CD8-positive, alpha-beta memory T cell (primary cell): ENCODE measurements around the gene EIF4H. TPM values are rescaled to one million over a fixed set of nuclear protein-coding genes. Genes with fewer than 3 reads are reported as not detected.

Experiments used
- CTCF ChIA-PET: fragments of 350-600 bp; sonication (Branson Sonifier 250); formaldehyde crosslinking; loops from one replicate; lab custom pipeline; 2021; ENCODE audit warnings: antibody characterized with exemption; lab: Charles Lee
- POLR2A ChIA-PET: fragments of 350-600 bp; sonication (Branson Sonifier 250); formaldehyde crosslinking; loops from one replicate; lab custom pipeline; 2021; ENCODE audit warnings: antibody characterized with exemption; lab: Charles Lee
- DNase-seq, 5 donors: peaks; one replicate each; pipeline versions ENCODE4 v3.0.0 to v3.0.0-alpha.2; 2020 to 2022; ENCODE audit warnings: mixed read lengths in 1 of 5
- H3K27ac ChIP-seq: one replicate; pipeline ENCODE4 v1.7.0; 2013; ENCODE audit warnings: low read depth, mild to moderate bottlenecking, low read length, moderate library complexity
- H3K27me3 ChIP-seq: 2 replicates; pipeline ENCODE4 v1.7.0; 2013; ENCODE audit warnings: low read length, mild to moderate bottlenecking; ENCODE audit not compliant: insufficient read depth, poor library complexity, severe bottlenecking
- H3K36me3 ChIP-seq: 2 replicates; pipeline ENCODE4 v1.7.0; 2013; ENCODE audit warnings: mild to moderate bottlenecking, low read length, moderate library complexity; ENCODE audit not compliant: insufficient read depth
- H3K4me1 ChIP-seq: 2 replicates; pipeline ENCODE4 v1.7.0; 2013; ENCODE audit warnings: mild to moderate bottlenecking, low read length, moderate library complexity; ENCODE audit not compliant: insufficient read depth
- H3K4me3 ChIP-seq: 2 replicates; pipeline ENCODE4 v1.7.0; 2013; ENCODE audit warnings: mild to moderate bottlenecking, low read length
- H3K9me3 ChIP-seq: 2 replicates; pipeline ENCODE4 v1.7.0; 2013; ENCODE audit warnings: mild to moderate bottlenecking, low read length
- H3K27ac Mint-ChIP-seq, 8 donors: one replicate each; pipeline ENCODE4 v1.8.0; 2020 to 2021; ENCODE audit warnings: mixed read lengths in 8 of 8, mild to moderate bottlenecking in 6 of 8, inconsistent platforms in 3 of 8, moderate library complexity in 3 of 8
- H3K27me3 Mint-ChIP-seq, 2 donors: one replicate each; pipeline ENCODE4 v1.8.0; 2020 to 2021; ENCODE audit warnings: mixed read lengths in 2 of 2, mild to moderate bottlenecking in 1 of 2, moderate library complexity in 1 of 2
- H3K36me3 Mint-ChIP-seq, 3 donors: one replicate each; pipeline ENCODE4 v1.8.0; 2020 to 2021; ENCODE audit warnings: mixed read lengths in 3 of 3, inconsistent platforms in 1 of 3, mild to moderate bottlenecking in 1 of 3
- H3K4me1 Mint-ChIP-seq, 3 donors: one replicate each; pipeline ENCODE4 v1.8.0; 2020 to 2021; ENCODE audit warnings: mixed read lengths in 3 of 3, inconsistent platforms in 1 of 3, mild to moderate bottlenecking in 1 of 3
- H3K4me3 Mint-ChIP-seq, 7 donors: one replicate each; pipeline ENCODE4 v1.8.0; 2020 to 2021; ENCODE audit warnings: mixed read lengths in 7 of 7, mild to moderate bottlenecking in 6 of 7, moderate library complexity in 4 of 7, inconsistent platforms in 2 of 7
- H3K9me3 Mint-ChIP-seq, 5 donors: one replicate each; pipeline ENCODE4 v1.8.0; 2020 to 2022; ENCODE audit warnings: mixed read lengths in 5 of 5, mild to moderate bottlenecking in 3 of 5, moderate library complexity in 2 of 5, inconsistent platforms in 1 of 5
- polyA plus RNA-seq: library from polyadenylated mRNA; unstranded; fragments of 300-500 nt; fragmentation: Illumina TruSeq; gene quantifications from one replicate; pipeline ENCODE4 v1.2.3, GENCODE V29; 2021
- total RNA-seq, 2 experiments: library from RNA; stranded (reverse); gene quantifications; one replicate each; pipeline ENCODE4 v1.2.3, GENCODE V29; 2021

EIF4H gene
- 100 to 1,000 TPM; 346 to 349 TPM for total RNA-seq
- polyA plus RNA-seq, result 207 TPM

DNA sequence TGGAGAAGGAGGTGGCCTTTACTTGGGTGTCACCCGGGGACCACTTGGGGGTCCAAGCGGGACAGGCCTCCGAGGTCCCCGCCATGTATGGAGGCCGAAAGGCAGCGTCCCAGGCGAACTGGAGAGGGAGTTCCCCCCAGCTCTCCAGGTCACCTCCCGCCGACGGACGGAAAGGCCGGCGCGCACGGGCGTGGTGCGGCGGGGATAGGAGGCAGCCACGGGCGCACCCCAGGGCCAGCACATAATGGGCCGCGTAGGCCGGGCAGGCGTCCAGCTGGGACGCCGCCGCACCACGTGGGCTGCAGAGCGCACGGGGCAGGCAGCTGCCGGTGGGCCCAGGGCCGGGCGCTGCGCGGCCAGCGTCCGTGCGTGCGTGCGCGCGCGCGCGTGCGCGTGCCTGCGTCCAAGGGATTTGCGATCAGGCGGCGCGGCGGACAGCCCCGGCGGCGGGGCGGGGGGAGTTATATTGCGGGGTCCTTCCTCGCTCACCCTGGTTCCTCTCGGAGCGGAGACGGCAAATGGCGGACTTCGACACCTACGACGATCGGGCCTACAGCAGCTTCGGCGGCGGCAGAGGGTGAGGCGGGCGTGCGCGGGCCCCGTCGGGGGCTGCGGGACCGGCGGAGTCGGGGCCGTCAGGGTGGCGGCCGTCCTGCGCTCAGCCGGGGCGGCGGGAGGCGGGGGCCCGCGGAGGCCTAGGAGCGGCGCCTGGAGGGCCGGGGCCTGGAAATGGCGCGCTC lies at the start of gene EIF4H:
Gene EIF4H (plus strand): TSS at position 491 of the 740 bp plus-strand sequence. CDS start 28 bp downstream, at position 519.
- peak; percentile 93 to 96 (median 95) for DNase-seq
- Histone ChIP-seq H3K4me3 (peak within 1 kb of the TSS; percentile 86), H3K27me3 (no peaks in the 10 kb centered on the region), H3K36me3 (peaks cover 3% of the 10 kb centered on the region), H3K27ac (peak within 1 kb of the TSS; percentile 88), H3K9me3 (no peaks in the 10 kb centered on the region), H3K4me1 (peaks cover 49% of the 10 kb centered on the region)
- Mint-ChIP-seq H3K27me3 (no peaks in the 10 kb centered on the region), H3K36me3 (peaks cover 0 to 32% (median 7%) of the 10 kb centered on the region in 3 donors), H3K9me3 (no peaks in the 10 kb centered on the region), H3K4me1 (peaks cover 37 to 56% (median 54%) of the 10 kb centered on the region in 3 donors), H3K27ac (peak within 1 kb of the TSS; percentile 95 to 98 (median 96)), H3K4me3 (peak within 1 kb of the TSS; percentile 85 to 95 (median 91))
- ChIA-PET POLR2A (interaction anchor here (0.8 to 2.2 kb wide), 6 partner anchors 10 to 484 kb away, joined by 3 to 11 read pairs (median 6); partner anchors contain the start of genes GTF2I and LIMK1), CTCF (interaction anchor here (1.0 to 2.4 kb wide), 6 partner anchors 10 to 110 kb away, joined by 3 to 13 read pairs (median 5); partner anchors contain the start of gene LIMK1)

DNA sequence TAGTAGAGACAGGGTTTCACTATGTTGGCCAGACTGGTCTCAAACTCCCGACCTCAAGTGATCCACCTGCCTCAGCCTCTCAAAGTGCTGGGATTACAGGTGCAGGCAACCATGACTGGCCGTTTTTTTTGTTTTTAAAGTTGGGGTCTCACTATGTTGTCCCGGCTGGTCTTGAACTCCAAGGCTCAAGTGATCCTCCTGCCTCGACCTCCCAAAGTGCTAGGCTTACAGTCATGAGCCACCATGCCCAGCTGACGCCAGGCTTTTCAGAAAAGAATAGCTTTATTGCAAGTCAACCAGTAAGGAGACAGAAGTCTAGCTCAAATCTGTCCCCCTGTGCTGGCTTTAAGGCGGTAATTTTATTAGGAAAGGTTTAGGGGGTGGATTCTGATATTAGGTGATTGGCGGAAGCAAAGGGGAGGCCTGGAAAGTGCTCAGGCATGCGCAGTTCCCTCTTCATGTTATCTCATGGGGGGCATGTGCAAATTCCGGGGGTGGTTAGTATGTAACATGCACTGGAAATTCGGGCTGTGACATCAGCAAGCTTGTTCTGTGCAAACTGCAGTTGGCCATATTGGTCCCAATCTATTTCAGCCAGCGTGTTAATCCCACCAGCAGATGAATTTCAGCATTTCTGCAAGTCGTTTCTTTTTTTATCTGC lies 47.8 kb upstream of the EIF4H start:
- Mint-ChIP-seq H3K4me3 (no peak overlapping the region), H3K36me3 (peaks cover 0 to 11% (median 0%) of the 10 kb centered on the region in 3 donors), H3K9me3 (no peaks in the 10 kb centered on the region), H3K27ac (no peak overlapping the region), H3K4me1 (no peaks in the 10 kb centered on the region), H3K27me3 (peaks cover 0 to 4% of the 10 kb centered on the region in 2 donors)
- ChIA-PET CTCF (interaction anchor here (0.7 kb wide), 1 partner anchor 53 kb away, joined by 3 read pairs; no protein-coding TSS in a partner anchor), POLR2A (no interaction called here)
- Histone ChIP-seq H3K4me3 (no peak overlapping the region), H3K36me3 (no peaks in the 10 kb centered on the region), H3K27ac (no peak overlapping the region), H3K27me3 (no peaks in the 10 kb centered on the region), H3K4me1 (no peaks in the 10 kb centered on the region), H3K9me3 (no peaks in the 10 kb centered on the region)
- DNase-seq, result no peak

DNA sequence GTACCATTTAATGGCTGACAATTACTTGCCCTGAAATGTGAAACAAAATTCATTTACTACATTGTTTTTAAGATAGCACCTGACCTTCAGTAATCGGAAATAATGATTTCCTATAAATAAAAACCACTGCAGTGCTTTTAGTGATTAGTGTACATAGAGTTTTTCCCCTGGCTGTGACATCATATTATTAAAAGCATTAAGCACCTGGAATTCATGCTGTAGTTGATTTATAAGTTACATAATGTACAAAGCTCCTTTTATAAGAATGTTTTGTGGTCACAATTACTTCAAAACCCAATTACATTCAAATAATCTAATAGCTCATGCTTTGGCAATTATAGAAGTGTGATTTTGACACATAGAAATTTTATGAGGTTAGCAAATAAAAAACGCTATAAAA lies 44.3 kb upstream of the EIF4H start:
- no peak overlapping the region for H3K27ac ChIP-seq
- H3K4me1 ChIP-seq, result no peaks in the 10 kb centered on the region
- H3K27ac Mint-ChIP-seq, result peak overlapping the region in 1 of 8 donors; percentile 50
- no peak for DNase-seq
- no peak overlapping the region for H3K4me3 ChIP-seq
- ChIA-PET POLR2A (no interaction called here), CTCF (interaction anchor here (1.5 to 1.8 kb wide), 2 partner anchors 19 to 103 kb away, joined by 3 to 4 read pairs; no protein-coding TSS in a partner anchor)
- H3K4me3 Mint-ChIP-seq, result no peak overlapping the region
- no peaks in the 10 kb centered on the region for H3K9me3 ChIP-seq
- no peaks in the 10 kb centered on the region for H3K36me3 ChIP-seq
- H3K4me1 Mint-ChIP-seq, result peaks cover 0 to 2% (median 0%) of the 10 kb centered on the region in 3 donors
- H3K27me3 ChIP-seq, result no peaks in the 10 kb centered on the region
- no peaks in the 10 kb centered on the region for H3K9me3 Mint-ChIP-seq
- H3K36me3 Mint-ChIP-seq, result no peaks in the 10 kb centered on the region
- peaks cover 0 to 10% of the 10 kb centered on the region in 2 donors for H3K27me3 Mint-ChIP-seq

GRCh38 chr7:74130518-74130917 lies 43.6 kb upstream of the EIF4H start:
- DNase-seq, result no peak
- no peak overlapping the region for H3K4me3 Mint-ChIP-seq
- Histone ChIP-seq H3K36me3 (no peaks in the 10 kb centered on the region), H3K4me1 (no peaks in the 10 kb centered on the region), H3K4me3 (no peak overlapping the region), H3K27ac (no peak overlapping the region), H3K27me3 (no peaks in the 10 kb centered on the region), H3K9me3 (no peaks in the 10 kb centered on the region)
- H3K27ac Mint-ChIP-seq, result no peak overlapping the region
- no peaks in the 10 kb centered on the region for H3K9me3 Mint-ChIP-seq
- ChIA-PET POLR2A (no interaction called here), CTCF (interaction anchor here (1.5 to 1.8 kb wide), 2 partner anchors 19 to 104 kb away, joined by 3 to 4 read pairs; no protein-coding TSS in a partner anchor)
- H3K36me3 Mint-ChIP-seq, result no peaks in the 10 kb centered on the region
- peaks cover 0 to 10% of the 10 kb centered on the region in 2 donors for H3K27me3 Mint-ChIP-seq
- H3K4me1 Mint-ChIP-seq, result peaks cover 0 to 2% (median 0%) of the 10 kb centered on the region in 3 donors

DNA sequence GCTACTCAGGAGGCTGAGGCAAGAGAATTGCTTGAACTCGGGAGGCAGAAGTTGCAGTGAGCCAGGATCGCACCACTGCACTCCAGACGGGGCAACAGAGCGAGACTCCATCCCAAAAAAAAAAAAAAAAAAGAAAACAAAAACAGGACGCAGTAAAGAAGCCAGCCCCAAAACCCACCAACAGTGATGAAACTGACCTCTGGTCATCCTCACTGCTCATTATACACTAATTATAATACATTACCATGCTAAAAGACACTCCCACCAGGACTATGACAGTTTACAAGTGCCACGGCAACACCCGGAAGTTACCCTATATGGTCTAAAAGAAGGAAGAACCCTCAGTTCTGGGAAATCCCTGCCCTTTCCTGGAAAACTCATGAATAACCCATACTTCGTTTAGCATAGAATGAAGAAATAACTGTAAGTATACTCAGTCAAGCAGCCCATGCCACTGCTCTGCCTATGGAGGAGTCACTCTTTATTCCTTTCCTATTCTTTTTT lies 40.0 kb upstream of the EIF4H start:
- peaks cover 0 to 10% of the 10 kb centered on the region in 2 donors for H3K27me3 Mint-ChIP-seq
- no peaks in the 10 kb centered on the region for H3K9me3 Mint-ChIP-seq
- H3K9me3 ChIP-seq, result no peaks in the 10 kb centered on the region
- H3K27ac Mint-ChIP-seq, result no peak overlapping the region
- H3K27me3 ChIP-seq, result no peaks in the 10 kb centered on the region
- no peaks in the 10 kb centered on the region for H3K36me3 Mint-ChIP-seq
- no peak overlapping the region for H3K27ac ChIP-seq
- DNase-seq, result no peak
- POLR2A ChIA-PET, result no interaction called here
- CTCF ChIA-PET, result no interaction called here
- no peaks in the 10 kb centered on the region for H3K36me3 ChIP-seq
- H3K4me1 ChIP-seq, result no peaks in the 10 kb centered on the region
- peaks cover 0 to 2% (median 0%) of the 10 kb centered on the region in 3 donors for H3K4me1 Mint-ChIP-seq
- no peak overlapping the region for H3K4me3 Mint-ChIP-seq
- H3K4me3 ChIP-seq, result no peak overlapping the region

GRCh38 chr7:74138334-74138867 lies 35.8 kb upstream of the EIF4H start:
- H3K9me3 Mint-ChIP-seq, result no peaks in the 10 kb centered on the region
- H3K27me3 Mint-ChIP-seq, result peaks cover 0 to 3% of the 10 kb centered on the region in 2 donors
- no peak overlapping the region for H3K27ac Mint-ChIP-seq
- H3K4me1 Mint-ChIP-seq, result peaks cover 0 to 2% (median 0%) of the 10 kb centered on the region in 3 donors
- no peaks in the 10 kb centered on the region for H3K27me3 ChIP-seq
- no peak overlapping the region for H3K4me3 Mint-ChIP-seq
- POLR2A ChIA-PET, result no interaction called here
- H3K36me3 Mint-ChIP-seq, result peaks cover 0 to 2% (median 0%) of the 10 kb centered on the region in 3 donors
- peak in 1 of 5 donors; percentile 6 for DNase-seq
- H3K36me3 ChIP-seq, result no peaks in the 10 kb centered on the region
- no peak overlapping the region for H3K4me3 ChIP-seq
- no peak overlapping the region for H3K27ac ChIP-seq
- CTCF ChIA-PET, result no interaction called here
- H3K4me1 ChIP-seq, result no peaks in the 10 kb centered on the region
- no peaks in the 10 kb centered on the region for H3K9me3 ChIP-seq

DNA sequence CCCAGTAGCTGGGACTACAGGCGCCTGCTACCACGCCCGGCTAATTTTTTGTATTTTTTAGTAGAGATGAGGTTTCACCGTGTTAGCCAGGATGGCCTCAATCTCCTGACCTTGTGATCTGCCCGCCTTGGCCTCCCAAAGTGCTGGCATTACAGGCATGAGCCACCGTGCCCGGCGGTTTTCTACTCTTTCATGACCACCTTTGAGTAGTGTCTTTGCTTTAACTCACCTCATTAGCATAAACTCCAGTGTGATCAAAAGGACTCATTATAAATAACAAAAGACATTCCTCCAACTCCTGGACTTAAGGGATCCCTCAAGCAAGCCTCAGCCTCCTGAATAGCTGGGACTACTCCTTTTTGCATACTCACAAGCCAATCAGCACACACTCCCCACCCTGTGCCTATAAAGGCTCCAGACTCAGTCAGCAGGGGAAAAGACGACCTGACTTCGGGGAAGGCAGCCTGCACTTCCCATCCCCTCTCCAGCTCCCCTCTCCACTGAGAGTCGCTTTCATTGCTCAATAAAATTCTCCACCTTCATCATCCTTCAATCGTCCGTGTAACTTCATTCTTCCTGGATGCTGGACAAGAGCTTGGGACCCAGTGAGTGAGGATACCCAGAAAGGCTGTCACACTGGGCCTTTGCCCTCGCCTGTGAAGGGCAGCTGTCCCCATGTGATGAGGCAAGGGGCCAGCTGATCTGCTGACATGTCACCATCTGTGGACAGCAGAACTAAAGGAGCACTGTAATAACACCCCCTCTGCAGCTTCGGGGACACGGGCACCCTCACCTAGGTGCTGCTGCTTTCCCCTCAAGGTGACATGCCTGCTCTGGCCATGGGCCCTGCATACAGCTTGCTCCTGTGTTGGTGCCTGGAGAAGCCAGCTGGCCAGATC lies 35.0 kb upstream of the EIF4H start:
- H3K4me1 ChIP-seq, result no peaks in the 10 kb centered on the region
- H3K27me3 Mint-ChIP-seq, result no peaks in the 10 kb centered on the region
- no peak for DNase-seq
- ChIA-PET POLR2A (no interaction called here), CTCF (interaction anchor here (0.9 kb wide), 1 partner anchor 67 kb away, joined by 3 read pairs; no protein-coding TSS in a partner anchor)
- H3K36me3 Mint-ChIP-seq, result peaks cover 0 to 2% (median 0%) of the 10 kb centered on the region in 3 donors
- H3K27me3 ChIP-seq, result no peaks in the 10 kb centered on the region
- H3K27ac Mint-ChIP-seq, result peak overlapping the region in 1 of 8 donors; percentile 2
- no peak overlapping the region for H3K4me3 ChIP-seq
- no peaks in the 10 kb centered on the region for H3K9me3 ChIP-seq
- peaks cover 0 to 1% (median 0%) of the 10 kb centered on the region in 3 donors for H3K4me1 Mint-ChIP-seq
- no peaks in the 10 kb centered on the region for H3K9me3 Mint-ChIP-seq
- no peaks in the 10 kb centered on the region for H3K36me3 ChIP-seq
- no peak overlapping the region for H3K27ac ChIP-seq
- no peak overlapping the region for H3K4me3 Mint-ChIP-seq
